Pericardium fibroblast (primary cell): Measurements from ENCODE around the gene TERB1. TPM values are rescaled to one million over a fixed set of nuclear protein-coding genes. Genes with fewer than 3 reads are reported as not detected.

Experiments used
- total RNA-seq: library from RNA; depleted of rRNA; stranded (reverse); fragments of >200 nt; gene quantifications from 2 replicates; pipeline ENCODE4 v1.2.3, GENCODE V29; 2015

The TERB1 gene
- total RNA-seq = not detected in 2 replicates

DNA sequence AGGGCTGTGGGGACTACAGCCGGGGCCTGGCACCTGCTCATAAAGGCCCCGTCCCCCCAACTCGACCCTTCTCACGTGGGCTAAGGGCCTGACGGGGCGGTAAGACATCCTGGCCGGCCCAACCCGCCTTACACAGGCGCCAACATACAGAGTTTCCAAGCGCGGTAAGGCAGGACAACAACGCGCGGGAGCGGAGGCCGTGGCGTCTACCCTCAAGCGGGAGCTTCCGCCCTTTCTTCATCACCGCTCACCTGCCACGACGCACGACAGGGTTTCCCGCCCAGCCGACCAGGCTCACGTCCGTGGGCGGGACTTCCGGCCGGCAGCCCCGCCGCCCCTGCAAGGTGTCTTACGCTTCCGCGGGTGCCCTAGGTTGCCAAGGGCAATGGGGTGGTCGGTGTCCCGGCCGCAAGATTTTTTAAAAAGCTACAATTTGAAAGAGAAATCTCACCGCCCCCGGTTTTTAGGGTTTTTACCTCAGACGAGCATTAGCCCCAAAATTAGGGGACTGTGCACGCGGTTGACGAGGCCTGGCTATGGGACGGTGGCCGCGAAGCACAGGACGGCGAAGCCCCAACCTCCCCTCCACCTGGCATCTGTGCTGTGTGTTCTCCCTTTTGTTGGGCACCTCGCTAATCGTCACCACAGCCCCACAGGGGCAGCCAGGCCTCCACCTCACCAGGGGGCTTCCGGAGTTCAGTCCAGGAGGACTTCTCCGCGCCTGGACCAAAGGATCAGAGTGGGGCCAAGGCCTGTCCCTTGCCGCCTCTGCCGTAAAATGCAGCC lies at the start of gene TERB1:
TSS of gene TERB1 (minus strand) at position 265 of the 786 bp plus-strand sequence. CDS start 4,786 bp downstream, outside the sequence.

DNA sequence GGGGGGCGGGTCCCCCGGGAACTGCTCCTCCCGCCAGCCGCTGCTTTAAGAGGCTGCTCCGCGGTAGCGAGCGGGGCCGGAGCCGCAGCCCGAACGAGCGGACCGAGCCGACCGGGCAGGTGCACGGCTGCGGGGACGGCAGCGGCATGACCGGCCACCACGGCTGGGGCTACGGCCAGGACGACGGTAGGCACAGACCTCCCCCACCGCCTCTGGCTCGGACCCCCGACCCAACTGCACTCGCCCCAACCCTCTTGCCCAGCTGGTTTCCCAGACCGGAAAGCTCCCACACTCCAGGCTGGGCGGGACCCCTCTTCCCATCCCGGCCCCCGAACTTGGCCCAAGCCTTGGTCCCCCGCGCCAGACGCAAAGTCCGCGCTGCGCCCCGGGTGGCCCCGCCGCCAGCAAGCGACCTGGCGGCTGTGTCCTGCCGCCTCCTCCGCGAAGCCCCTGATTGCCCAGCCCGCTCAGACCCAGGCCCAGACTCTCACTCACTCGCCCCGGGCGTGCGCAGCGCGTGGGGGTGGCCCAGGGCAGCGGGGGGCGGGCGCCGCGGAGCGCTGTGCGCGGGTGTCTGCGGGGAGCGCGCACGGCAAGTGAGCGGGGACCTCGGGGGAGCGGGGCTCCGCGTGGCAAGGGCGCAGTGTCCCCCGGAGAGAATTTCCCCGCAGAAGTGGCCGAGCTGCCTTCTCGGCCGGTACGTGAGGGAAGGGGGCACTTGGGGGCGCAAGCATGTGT lies 43.1 kb upstream of the TERB1 start, which contains the start of gene CA7:
TSS of gene CA7 (plus strand) at position 73 of the 738 bp plus-strand sequence. CDS start at position 147, 74 bp downstream.

DNA sequence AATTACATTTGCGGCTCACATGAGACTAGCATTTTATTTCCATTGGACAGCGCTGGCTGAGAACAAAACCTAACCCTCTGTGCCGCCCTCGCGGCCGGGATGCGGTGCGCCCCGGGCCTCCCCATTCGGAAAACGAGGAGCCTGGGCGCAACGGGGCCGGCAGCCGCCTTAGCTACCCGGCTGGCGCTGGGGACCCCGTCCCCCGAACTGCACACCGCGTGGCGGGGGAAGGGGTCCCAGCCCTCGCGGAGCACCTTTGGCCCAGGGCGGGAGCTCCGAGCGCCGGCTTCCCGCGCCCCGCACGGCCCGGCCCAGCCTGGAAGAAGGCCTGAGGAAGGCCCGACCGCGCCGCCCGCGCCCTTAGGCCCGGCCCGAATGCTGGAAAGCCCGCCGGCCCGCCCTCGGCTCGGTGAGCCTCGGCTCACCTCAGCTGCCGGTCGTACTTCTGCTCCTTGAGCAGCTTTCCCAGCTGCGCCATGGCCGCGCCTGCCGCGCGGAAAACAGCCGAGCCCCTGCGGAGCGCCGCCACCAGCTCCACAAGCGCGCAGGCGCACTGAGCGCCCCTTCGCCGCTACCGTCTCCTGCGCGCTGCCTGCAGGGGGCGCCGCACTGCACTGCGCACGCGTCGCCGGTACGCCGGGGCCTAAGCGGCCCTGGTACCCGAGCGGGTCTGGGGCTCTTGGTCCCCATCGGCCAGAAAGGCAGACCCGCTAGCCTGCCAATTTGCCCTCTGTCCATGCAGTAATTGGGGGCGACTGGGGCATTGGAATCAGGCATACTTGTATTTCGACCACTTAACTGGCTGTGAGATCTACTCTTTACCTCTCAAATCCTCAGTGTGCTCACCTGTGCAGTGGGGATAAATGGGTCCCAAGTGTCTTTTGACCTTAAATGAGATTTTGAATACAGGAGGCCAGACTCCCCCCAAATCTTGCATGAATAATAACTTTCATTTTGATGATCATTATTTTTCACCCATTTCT lies 29.3 kb upstream of the TERB1 start, which contains the start of gene NAE1:
TSS of gene NAE1 (minus strand) at position 555 of the 983 bp plus-strand sequence. CDS start at position 478, 77 bp downstream.

DNA sequence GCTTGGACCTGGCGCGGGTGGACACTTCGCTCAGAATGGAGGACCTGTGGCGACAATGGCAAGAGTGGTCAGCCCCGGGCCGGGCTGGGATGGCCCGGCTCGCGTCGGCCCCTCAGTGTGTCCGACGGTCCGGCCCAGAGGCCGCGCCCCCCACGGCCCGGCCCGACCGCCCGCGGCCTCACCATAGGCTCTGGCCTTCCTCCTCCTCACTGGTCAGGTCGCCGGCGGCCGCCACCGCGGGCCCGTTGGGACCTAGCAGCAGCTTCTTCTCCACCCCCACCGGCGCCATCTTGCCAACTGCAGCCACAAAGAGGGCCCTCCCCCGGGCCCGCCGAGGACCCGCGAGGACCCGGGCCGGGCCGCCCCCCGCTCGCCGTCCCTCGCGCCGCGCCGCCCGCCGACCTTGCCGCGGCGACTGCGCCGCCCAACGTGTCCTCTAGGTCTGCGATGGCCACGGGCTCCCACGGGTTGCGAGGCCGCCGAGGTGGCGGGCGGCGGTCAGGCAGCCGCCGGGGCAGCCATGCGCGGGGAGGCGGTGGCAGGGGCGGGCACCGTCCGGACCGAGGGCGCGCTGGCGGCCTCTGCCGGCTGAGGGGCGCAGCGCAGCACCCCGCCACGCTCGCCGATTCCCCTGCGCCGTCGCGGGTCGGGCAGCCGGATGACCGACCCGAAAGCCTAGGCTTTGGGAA lies 49.9 kb downstream of the TERB1 start, which contains the start of gene DYNC1LI2:
TSS of gene DYNC1LI2 (minus strand) at position 307 of the 689 bp plus-strand sequence. CDS start at position 289, 18 bp downstream.

Other genes starting within 250 kb of the TERB1 start
- 21.9 and 39.8 TPM in 2 replicates for gene CKLF, start 249.0 kb downstream of the TERB1 start, total RNA-seq
- gene CMTM1, start 235.1 kb downstream of the TERB1 start, total RNA-seq = 1.4 and 3.7 TPM in 2 replicates
- not detected in 2 replicates for gene CMTM2, start 222.1 kb downstream of the TERB1 start, total RNA-seq
- 32.3 and 50.6 TPM in 2 replicates for gene CMTM3, start 196.9 kb downstream of the TERB1 start, total RNA-seq
- 7.6 and 11.3 TPM in 2 replicates for gene CMTM4, start 104.8 kb downstream of the TERB1 start, total RNA-seq
- 41.2 and 53.7 TPM in 2 replicates for gene DYNC1LI2, start 50.0 kb downstream of the TERB1 start, total RNA-seq
- gene NAE1, start 29.4 kb upstream of the TERB1 start, total RNA-seq = 34.7 and 61.5 TPM in 2 replicates
- not detected in 2 replicates for gene CA7, start 42.8 kb upstream of the TERB1 start, total RNA-seq
- 4.9 and 6.1 TPM in 2 replicates for gene PDP2, start 78.9 kb upstream of the TERB1 start, total RNA-seq
- gene CDH16, start 117.3 kb upstream of the TERB1 start, total RNA-seq = not detected in 2 replicates
- 0.58 and 1.1 TPM in 2 replicates for gene RRAD, start 124.0 kb upstream of the TERB1 start, total RNA-seq
- gene CIAO2B, start 132.8 kb upstream of the TERB1 start, total RNA-seq = 71.4 and 88.2 TPM in 2 replicates
- 23.2 and 30.4 TPM in 2 replicates for gene CES2, start 133.9 kb upstream of the TERB1 start, total RNA-seq
- not detected in 2 replicates for gene CES3, start 159.7 kb upstream of the TERB1 start, total RNA-seq
- gene CES4A, start 187.0 kb upstream of the TERB1 start, total RNA-seq = 1.2 and 3.0 TPM in 2 replicates
- gene CBFB, start 227.6 kb upstream of the TERB1 start, total RNA-seq = 31.9 and 39.8 TPM in 2 replicates